Left colon (tissue), 2 donors: ENCODE measurements around the gene FAT2. TPM values are rescaled to one million over a fixed set of nuclear protein-coding genes. Genes with fewer than 3 reads are reported as not detected.
"Not testable (repeated sequence)": the region's sequence is repeated elsewhere in the genome, so short reads cannot be mapped to it uniquely, and the experiment has no call there.

Experiments used
- ATAC-seq: fragments of 200-7000 bp; cut with Tn5 transposase; one replicate; pipeline ENCODE4 v1.9.1; 2020; ENCODE audit warnings: mild to moderate bottlenecking, moderate library complexity
- DNase-seq, 2 donors: peaks; one replicate each; pipeline ENCODE4 v3.0.0-alpha.2; 2020
- intact Hi-C, 2 donors: fragments of 100-400 bp; cut with DNase I in 1 of 2; cut with micrococcal nuclease in 1 of 2; formaldehyde crosslinking; loops; one replicate each; pipeline versions ENCODE4 v1.11.2 to v1.14.0; 2022; cut with DNase I, micrococcal nuclease
- total RNA-seq, 2 donors: library from RNA; stranded (reverse); fragmentation: NEBNext Ultra II Directional; extraction: Animal tissue kit (Norgen Biotek cat#: 25700); gene quantifications; one replicate each; pipeline ENCODE4 v1.2.1, GENCODE V29; 2021
- donor health status: DM: no; HTN: no; CAD: no.
- donor health status: DM: yes; HTN: yes; CAD: no.

FAT2 gene
- total RNA-seq, 2 donors from 2014 or later = not detected

DNA sequence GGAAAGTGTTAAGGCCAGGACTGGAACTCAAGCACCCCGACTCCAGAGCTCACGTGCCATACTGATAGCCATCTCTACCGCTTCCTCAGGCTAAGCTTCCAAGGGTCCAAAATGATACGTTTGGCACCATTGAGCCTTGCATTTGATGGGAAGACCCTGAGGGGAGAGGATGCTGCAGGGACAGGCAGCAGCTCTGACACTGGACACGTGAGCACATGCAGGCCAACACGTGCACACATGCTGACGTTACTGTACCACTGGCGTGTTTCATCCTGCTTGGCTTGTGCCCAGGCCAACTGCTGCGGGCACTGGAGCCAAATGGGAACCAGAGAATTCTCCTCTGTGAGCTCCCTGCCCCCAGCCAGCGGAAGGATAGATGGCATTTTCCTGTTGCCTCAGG is 5.2 kb downstream of the FAT2 start:
- ATAC-seq (no peak), DNase-seq (no peak)
- intact Hi-C loops = no loop called here

DNA sequence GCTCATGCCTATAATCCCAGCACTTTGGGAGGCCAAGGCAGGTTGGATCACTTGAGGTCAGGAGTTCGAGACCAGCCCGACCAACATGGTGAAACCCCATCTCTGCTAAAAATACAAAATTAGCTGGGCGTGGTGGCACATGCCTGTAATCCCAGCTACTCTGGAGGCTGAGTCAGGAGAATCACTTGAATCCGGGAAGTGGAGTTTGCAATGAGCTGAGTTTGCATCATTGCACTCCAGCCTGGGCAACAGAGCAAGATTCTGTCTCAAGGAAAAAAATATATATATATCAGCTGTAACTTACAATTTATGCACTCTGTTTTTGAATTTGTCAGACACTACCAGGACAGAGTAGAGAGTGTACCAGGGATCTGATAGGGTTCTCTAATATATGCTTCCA is 5.8 kb downstream of the FAT2 start:
- DNase-seq, intact Hi-C loops, ATAC-seq: not testable (repeated sequence)

DNA sequence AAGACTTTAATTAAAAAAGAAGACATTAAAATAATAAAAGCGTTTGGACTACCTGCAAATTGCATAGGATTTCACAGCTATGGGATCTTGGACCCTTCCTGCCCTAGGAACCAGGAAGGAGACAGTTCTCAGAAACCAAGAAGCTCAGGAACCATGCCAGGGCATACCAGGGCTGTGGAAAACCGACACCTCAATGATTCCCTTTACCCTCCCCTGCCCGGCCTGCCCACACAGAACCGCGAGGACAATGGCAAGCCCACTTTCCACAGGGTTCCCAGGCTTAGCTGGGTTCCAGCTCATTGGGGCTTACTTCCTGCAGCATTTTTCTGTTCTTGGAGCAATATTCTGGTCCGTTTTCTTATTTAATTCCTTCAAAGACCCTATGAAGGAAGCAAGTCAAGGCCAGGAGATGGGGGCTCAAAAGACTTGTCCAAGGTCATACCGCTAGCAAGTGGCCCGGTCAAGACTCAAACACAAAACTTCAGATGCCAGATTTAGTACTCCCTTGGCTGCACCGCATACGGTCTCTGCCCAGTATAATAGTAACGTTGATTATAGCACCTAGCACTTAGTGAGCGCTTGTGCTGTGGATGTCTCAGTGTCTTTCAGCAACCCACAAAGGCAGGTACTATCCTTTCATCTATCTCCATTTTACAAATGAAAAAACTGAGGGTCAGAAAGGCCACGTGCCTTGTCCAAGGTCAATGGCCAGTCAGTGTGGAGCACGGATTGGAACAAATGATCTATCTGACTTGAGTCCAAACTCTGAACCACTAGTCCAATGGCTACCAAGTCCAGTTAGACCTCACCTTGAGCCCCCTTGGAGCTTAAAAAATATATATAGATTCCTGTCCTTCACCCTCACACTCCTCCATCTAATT is 6.8 kb downstream of the FAT2 start:
- intact Hi-C loops = no loop called here
- ATAC-seq (no peak), DNase-seq (no peak)

DNA sequence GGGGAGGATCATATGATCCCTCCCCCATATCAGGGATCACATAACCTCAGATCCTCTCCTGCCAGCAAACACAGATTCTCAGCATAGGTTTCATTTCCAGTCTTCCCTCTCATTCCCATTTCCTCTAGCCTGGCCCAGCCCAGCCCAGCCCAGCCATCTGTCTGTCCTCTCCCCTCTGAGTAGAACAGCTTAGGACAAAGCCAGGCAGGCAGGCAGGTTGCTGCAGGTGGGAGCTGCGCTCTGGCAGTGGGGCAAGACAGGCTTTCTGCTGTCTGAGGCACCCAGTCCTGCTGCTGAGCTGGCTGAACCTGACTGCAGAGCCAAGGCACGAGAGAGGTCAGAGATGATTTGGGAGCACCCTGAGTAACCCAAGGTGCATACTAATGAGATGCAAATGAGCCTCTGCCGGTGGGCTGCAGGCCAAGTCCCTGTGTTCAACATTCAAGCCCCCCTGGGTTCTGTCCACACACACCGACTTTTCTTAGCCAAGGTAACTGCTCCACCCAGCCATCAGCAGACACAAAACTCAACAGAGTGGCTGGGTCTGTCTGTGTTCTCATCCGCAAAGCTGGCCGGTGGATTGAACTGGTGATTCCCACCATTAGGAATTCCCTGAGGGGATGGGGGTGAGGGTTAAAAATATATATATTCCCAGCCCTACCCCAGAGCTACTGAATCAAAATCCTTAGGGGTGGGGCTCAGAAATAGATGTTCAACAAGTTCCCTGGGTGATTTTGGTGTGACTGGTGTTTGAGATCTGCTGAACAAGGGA is 9.1 kb downstream of the FAT2 start:
- DNase-seq (no peak), ATAC-seq (no peak)
- intact Hi-C loops = no loop called here

DNA sequence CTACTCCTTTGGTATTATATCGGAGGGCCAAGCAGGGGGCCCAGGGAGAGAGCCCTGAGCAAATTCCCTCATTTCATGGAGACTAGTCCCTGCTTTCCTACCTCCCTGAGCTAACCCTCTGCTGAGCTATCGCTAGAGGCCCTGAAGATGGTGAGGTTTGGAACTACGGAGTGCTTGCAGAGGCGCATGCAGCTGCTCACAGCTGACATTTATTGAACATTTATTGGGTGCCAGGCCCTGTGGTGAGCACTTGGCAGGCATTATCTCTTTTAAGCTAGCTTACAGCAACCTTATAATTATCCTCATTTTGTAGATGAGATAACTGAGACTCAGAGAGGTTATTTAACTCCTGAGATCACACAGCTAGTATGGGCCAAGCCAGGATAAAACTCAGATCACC is 9.8 kb downstream of the FAT2 start:
- ATAC-seq = no peak
- no peak for DNase-seq
- intact Hi-C loops = no loop called here

DNA sequence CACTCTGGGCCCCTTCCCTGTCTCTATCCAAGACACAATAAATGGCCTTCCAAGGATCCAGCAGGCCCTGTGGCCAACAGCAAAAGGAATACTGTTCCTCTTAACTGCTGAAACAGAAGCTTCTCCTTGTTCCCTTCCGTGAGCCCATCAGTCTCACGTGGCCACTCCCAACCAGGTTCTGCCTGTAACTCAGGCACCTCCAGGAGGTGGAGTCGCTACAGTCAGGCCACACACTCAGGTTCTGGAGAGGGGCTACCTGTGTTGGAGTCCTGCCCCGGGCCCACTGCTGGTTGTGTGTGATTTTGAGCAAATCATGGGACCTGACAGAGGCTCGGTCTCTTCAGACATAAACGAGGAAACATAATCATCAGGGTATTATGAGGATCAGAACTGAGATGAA is 10.3 kb downstream of the FAT2 start:
- no peak for DNase-seq
- no peak for ATAC-seq
- intact Hi-C loops = no loop called here

DNA sequence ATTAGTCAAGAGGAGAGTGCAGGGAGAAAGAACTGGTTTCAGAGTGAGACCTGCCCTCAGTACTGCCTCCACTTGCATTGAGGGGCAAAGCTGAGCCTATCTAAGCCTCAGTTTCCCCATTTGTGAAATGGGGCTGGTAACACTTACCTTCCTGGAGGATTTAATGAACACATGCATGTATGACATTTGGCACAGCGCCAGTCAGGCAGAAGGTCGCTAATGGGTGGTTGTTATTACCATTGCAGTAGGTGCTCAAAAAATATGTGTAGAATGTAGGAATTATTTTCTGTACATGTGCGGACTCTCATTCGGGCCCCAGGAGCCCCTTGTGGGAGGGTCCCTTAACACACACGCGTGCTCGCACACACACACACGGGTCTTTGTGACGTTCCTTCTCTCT is 10.9 kb downstream of the FAT2 start:
- intact Hi-C loops = no loop called here
- ATAC-seq = no peak
- no peak for DNase-seq

DNA sequence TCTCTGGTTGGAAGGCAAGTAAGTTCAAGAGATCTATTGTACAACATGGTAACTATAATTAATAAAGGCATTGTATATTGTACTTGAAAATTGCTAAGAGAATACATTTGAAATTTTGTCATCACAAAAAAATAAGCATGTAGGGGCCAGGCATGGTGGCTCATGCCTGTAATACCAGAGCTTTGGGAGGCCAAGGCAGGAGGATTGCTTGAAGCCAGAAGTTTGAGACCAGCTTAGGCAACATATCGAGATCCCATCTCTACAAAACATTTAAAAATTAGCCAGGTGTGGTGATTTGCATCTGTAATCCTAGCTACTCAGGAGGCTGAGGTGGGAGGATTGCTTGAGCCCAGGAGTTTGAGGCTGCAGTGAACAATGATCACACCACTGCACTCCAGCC is 12.0 kb downstream of the FAT2 start:
- intact Hi-C loops, ATAC-seq, DNase-seq: not testable (repeated sequence)

DNA sequence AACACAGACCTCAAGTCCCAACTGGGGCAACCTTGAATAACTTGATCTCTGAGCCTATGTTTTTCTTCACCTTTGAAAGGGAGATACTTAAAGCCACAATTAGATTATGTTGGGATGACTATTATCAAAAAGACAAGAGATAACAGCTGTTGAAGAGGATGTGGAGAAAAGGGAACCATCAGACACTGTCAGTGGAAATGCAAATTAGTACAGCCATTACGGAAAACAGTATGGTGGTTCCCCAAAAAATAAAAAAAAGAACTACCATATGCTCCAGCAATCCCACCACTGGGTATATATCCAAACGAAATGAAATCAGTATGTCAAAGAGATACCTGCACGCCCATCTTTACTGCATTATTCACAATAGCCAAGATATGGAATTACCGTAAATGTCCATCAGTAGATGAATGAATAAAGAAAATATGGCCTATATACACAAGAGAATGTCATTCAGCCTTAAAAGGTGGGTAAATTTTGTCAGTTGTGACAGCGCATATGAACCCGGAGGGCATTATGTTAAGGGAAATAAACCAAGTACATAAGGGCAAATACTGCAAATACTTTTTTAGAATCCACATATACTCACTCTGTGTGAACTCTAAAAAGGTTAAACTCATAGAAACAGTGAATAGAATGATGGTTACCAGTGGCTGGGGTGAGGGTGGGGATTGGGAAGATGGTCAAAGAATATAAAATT is 12.7 kb downstream of the FAT2 start:
- intact Hi-C loops = no loop called here
- ATAC-seq (no peak), DNase-seq (no peak)

DNA sequence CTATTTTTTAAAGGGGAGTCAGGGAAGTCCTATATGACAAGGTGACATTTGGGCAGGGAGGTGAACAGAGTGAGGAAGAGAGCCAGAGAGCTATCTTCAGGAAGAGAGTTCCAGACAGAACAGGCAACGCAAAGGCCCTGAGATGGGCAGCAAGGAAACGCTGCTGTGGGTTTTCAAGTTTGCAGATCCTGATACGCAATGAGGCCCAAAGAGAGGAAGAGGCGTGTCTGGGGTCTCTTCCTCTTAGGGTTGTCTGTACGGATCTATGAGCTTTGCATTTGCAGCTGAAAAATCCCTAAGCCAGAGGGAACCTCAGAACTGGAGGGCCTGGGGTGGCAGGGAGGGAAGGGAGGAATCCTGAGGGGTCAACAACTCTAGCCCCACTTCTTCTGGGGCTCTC is 13.6 kb downstream of the FAT2 start:
- ATAC-seq (no peak), DNase-seq (no peak)
- intact Hi-C loops = no loop called here

DNA sequence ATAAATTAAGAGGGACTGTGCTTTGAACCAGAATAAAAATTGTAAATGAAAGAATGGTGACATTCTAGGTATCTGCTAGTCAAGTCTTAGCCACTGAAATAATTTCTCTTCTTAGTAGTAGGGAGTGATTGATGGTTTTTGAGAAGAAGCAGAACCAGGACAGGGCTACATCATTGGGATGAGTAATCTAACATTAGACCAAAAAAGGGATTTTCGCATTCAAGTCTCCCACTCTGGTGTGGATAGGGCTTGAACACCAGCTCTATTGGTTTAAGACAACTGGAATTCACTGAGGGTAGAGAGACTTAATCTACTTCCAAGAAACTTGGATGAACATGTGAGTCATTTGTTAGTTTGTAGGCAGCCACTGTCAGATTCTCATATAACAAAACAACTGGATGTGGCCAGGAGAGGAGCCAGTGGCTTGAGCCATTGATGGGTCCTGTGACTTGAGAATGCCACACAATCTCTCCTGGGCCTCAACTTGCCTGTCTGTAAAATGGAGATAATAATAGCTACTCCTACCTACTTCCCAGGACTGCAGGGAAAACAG is 16.6 kb downstream of the FAT2 start:
- no peak for ATAC-seq
- intact Hi-C loops = no loop called here

DNA sequence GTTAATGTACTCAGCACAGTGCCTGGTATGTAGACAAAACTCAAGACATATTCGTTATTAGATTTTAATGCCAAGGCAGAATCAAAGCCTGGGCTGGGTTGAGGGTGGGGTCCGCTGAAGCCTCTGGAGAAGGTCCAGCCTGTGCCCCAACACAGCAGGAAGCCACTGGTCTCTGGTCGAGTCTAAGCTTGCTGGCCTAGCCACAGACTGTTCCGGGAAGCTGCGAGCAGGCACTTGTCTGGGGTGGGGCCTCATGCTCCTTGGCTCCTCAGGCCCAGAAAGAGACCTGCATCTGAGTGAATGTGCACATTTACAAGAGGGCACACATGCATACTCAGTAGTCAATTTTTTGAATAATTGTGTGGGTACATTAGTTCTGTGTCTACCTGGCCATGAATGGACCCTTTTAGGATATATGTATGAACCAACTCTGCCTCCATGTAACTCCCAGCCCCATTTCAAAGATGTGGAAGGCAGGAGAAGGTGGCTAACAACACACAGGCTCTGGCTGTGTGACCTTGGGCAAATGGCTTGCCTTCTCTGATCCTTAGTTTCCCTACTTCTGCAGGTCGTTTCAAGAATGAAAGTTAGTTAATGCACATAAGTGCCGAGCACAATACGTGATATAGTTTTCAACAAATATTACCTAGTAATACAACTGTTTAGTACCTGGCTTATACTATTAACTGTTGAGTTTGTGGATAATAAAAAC is 18.3 kb downstream of the FAT2 start:
- no peak for DNase-seq
- intact Hi-C loops = no loop called here
- ATAC-seq = no peak

More for the DNA sequence above, 16.6 kb downstream of the FAT2 start:
- no peak for DNase-seq

DNA sequence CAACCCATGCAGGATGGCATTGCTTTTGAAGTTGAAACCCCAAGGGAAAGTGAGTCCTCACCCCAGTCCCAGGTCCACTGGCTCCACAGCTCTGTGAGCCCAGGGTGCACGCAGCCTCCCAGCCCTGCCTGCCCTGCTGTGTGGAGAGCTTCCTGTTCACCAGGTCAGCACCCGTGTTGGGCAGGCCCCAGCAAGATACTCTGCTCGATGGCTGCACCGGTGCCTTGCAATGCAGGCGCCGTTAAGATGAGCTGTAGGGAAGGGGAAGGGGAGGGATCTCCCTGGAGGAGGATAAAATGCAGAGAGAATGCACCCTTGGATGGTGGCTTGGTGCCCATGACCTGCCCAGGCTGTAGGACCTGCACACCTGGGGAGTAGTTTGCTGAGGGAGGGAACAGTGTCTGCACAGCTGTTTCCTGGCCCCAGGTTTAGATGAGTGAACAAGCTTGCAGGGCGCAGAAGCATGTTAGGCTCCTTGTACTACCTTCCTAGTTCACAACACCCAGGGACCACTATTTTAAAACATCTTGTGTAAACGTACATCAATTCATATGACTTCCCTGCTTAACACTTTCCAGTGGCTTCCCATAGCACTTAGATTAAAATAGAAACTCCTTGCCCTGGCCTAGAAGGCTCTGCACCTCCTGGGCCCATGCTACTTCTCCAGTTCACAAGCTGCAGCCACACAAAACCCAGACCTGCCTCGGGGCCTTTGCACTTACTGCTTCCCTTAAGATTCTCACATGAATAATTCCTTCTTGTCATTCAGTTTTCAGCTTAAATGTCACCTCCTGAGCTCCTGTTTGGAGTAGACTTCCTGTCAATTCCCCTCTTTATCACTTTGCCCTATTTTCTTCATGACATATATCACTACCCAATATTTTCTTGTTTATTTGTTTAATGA is 19.6 kb downstream of the FAT2 start:
- no peak for DNase-seq
- intact Hi-C loops = no loop called here
- no peak for ATAC-seq

DNA sequence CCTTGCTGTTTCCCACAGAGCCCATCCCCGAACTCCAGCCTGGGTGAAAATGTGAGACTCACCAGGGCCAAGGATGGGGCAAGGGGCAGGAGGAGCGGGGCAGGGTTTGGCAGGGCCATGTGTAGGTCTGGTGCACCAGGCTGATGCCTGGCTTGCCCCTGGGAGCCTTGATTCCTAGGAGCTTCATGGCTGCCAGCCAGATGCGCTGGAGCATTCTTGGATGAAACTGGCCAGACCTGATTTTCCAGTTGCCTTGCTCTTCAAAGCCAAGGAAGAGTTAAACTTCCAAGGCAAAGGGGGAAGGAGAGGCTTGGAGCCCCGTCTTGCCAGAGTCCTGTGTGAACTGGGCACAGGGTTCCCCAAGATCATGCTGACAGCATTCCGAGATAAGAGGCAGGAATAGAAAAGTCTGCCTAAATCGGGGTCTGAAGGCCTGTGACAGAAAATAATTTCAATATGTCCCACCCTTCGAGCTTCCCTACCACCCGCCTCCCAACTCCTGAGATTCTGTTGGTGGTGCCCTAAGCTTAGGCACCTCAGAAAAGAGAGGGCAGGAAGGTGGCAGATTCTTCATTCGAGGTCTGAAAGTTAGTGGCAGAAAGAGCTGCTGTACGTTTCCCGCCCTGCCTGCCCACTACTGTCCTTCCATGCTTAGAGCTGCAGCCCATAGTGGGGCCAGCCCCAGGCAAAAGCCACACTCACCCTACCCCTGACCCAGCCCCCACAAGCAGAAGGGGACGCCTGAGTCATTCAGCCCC is 20.4 kb downstream of the FAT2 start:
- ATAC-seq = no peak
- no peak for DNase-seq
- intact Hi-C loops = no loop called here

DNA sequence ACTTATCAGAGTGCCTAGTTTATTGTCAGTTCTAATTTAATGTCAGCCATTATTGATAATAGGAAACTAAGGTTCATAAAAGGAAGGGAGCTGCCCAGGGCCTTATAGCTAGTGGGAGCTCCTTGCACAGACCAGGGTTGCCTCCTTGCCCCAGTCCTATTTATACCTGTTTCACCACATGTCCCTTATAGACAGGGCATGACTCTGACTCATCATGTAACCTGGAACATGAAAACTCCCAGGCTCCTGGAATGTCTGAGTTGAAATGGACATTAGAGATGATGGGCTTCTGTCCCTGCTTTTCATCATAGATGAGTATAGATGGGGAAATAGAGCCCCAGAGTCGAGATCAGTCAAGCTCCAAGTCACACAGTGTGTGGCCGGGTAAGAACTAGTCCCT is 21.1 kb downstream of the FAT2 start:
- intact Hi-C loops = no loop called here
- ATAC-seq = no peak
- no peak for DNase-seq

DNA sequence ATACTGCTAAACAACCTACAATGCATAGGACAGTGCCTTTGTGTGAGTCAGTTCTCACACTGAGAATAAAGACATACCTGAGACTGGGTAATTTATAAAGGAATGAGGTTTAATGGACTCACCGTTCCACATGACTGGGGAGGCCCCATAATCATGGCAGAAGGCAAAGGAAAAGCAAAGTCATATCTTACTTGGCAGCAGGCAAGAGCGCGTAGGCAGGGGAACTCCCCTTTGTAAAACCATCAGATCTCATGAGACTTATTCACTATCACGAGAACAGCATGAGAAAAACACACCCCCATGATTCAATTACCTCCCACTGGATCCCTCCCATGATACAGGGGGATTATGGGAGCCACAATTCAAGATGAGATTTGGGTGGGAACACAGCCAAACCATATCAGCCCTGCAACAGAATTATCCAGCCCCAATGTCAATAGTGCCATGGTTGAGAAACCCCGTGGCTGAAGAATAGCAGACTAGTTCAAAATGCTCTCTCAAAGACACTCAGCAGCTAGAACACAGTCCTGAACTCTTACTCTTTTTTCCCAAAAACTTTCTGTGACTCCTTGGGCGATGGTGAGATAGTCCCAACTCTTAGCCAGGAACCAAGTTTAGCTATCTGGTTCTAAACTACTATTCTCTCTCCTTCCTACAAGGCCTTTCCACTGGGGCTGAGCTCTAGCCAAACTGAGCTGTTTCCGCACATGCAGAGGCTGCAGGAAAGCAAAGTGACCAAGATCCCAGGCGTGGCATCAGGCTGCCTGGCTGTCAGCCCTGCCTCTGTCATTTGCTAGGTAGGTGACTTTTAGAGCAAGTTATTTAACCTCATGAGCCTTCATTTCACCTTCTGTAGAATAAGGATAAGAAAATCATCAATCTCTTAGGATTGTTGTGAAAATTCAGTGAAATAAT is 21.7 kb downstream of the FAT2 start:
- ATAC-seq = no peak
- DNase-seq = no peak
- intact Hi-C loops = no loop called here
